ENCODE data around the gene HNRNPD. TPM values are rescaled to one million over a fixed set of nuclear protein-coding genes. Genes with fewer than 3 reads are reported as not detected.

HNRNPD gene
- total RNA-seq, 1 donor from 2014 or later, result 91.8 TPM

GRCh38 chr4:82376109-82376508 is 2.3 kb upstream of the HNRNPD start:
- H3K27me3 ChIP-seq, result no peaks in the 10 kb centered on the region
- H3K9me3 ChIP-seq, result no peaks in the 10 kb centered on the region
- DNase-seq (ENCODE audit: extremely low spot score in 2 of 2), result peak in 1 of 2 donors; percentile 85
- H3K4me1 ChIP-seq, result peaks cover 34% of the 10 kb centered on the region
- TF ChIP-seq POLR2AphosphoS5 (IDR thresholded peaks at IDR 0.05; ENCODE audit: insufficient read depth in 1 of 2, low read depth in 1 of 2) (no peak), POLR2A (IDR thresholded peaks at IDR 0.05) (no peak), CTCF (IDR thresholded peaks at IDR 0.05) (no peak)
- H3K4me3 ChIP-seq, result no peak overlapping the region
- H3K27ac ChIP-seq, result no peak overlapping the region
- intact Hi-C loops (cut with DNase I), result no loop called here
- no peaks in the 10 kb centered on the region for H3K36me3 ChIP-seq

DNA sequence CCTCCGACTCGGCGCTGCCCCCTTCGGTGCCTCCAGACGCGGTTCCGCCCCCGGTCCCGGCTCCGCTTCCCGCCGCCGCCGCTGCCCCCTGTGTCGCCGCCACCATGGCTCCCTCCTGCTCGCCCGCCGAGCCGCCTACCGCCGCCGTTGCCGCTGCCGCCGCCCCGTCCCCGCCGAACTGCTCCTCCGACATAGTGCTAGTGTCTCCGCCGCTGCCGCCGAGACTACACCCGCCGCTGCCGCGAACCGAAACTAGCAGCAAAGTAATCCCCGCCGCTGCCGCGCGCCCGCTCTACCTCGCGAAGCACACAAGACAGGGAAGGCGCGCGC is 340 bp downstream of the HNRNPD start:
- Histone ChIP-seq H3K36me3 (no peaks in the 10 kb centered on the region), H3K9me3 (no peaks in the 10 kb centered on the region), H3K4me1 (peaks cover 59% of the 10 kb centered on the region), H3K27ac (peak overlapping the region; percentile 99), H3K4me3 (peak overlapping the region; percentile 89 to 99), H3K27me3 (no peaks in the 10 kb centered on the region)
- no peak for TF ChIP-seq CTCF (IDR thresholded peaks at IDR 0.05)
- TF ChIP-seq POLR2A (IDR thresholded peaks at IDR 0.05), result no peak
- no peak for TF ChIP-seq POLR2AphosphoS5 (IDR thresholded peaks at IDR 0.05; ENCODE audit: insufficient read depth in 1 of 2, low read depth in 1 of 2)
- DNase-seq (ENCODE audit: extremely low spot score in 2 of 2), result no peak
- intact Hi-C loops (cut with DNase I), result no loop called here

DNA sequence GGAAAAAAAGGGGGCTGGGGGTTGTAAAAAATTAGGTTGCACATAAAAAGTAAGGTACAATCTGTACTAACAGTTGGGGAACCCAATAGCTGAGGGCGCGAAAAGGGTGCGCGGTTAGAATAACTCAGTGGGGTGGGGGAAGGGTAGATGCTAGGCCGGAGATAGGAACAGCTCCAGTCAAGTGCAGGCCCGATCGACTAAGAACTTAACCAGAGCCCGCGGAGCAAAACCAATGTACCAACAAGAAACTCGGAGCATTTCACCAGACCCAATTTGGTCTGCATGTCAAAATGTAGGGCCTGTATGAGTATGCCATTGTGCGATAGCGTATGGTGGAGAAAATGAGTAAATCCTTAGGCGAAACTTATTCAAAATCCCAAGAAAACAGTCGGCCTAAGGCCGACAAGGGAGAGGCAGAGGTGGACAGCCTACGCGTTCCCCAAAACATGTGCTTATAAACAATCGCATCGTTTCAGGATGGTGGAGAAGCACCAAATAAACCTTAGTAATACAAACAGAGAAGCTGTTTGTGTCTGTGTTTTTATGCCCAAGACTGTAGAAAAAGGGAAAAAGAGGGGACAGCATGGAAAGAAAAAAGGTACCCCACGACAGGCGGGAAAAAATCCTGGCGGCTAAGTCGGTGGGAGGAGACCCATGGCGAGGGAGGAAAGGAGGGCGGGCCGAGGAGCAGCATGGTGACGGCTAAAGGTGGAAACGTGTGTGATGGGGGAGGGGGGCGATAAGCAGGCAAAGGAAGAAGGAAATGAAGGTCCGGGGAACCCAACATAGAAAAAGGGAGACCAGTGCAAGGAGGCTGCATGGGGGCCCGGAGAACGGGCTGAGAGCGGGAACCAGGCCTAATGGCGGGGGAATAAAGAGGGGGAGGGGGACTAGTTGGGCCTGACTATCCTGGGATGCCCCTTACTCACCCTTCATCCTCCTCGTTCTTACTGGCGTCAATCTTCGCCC is 990 bp downstream of the HNRNPD start:
- Histone ChIP-seq H3K4me1 (peaks cover 66% of the 10 kb centered on the region), H3K9me3 (no peaks in the 10 kb centered on the region), H3K36me3 (no peaks in the 10 kb centered on the region), H3K27me3 (no peaks in the 10 kb centered on the region), H3K4me3 (peak overlapping the region; percentile 89 to 99), H3K27ac (peak overlapping the region; percentile 99)
- TF ChIP-seq POLR2A (IDR thresholded peaks at IDR 0.05) (no peak), CTCF (IDR thresholded peaks at IDR 0.05) (no peak)
- intact Hi-C loops (cut with DNase I), result no loop called here
- peak in 1 of 2 donors; percentile 91 for DNase-seq (ENCODE audit: extremely low spot score in 2 of 2)

- H3K27ac ChIP-seq, result peak overlapping the region; percentile 99
- peak overlapping the region; percentile 89 to 99 for H3K4me3 ChIP-seq
These were observed 2.3 kb downstream of the HNRNPD start for GRCh38 chr4:82371497-82371896.

More at GRCh38 chr4:82371497-82371896, 2.3 kb downstream of the HNRNPD start:
- Histone ChIP-seq H3K36me3 (no peaks in the 10 kb centered on the region), H3K9me3 (no peaks in the 10 kb centered on the region), H3K4me1 (peaks cover 73% of the 10 kb centered on the region), H3K27me3 (no peaks in the 10 kb centered on the region)
- DNase-seq (ENCODE audit: extremely low spot score in 2 of 2), result no peak
- TF ChIP-seq POLR2AphosphoS5 (IDR thresholded peaks at IDR 0.05; ENCODE audit: insufficient read depth in 1 of 2, low read depth in 1 of 2) (no peak), POLR2A (IDR thresholded peaks at IDR 0.05) (no peak), CTCF (IDR thresholded peaks at IDR 0.05) (no peak)
- intact Hi-C loops (cut with DNase I), result no loop called here
